ENCODE results near the gene CSPG5. TPM values are rescaled to one million over a fixed set of nuclear protein-coding genes. Genes with fewer than 3 reads are reported as not detected.

Gene CSPG5
- total RNA-seq, 1 donor from 2014 or later: 0.45 TPM

Other genes starting within 250 kb of the CSPG5 start
- gene PTPN23, start 197.8 kb downstream of the CSPG5 start, total RNA-seq: 19.0 and 19.6 TPM in 2 replicates
- gene SCAP, start 102.9 kb downstream of the CSPG5 start, total RNA-seq: 77.3 and 98.8 TPM in 2 replicates
- gene ELP6, start 65.2 kb downstream of the CSPG5 start, total RNA-seq: 20.7 and 26.7 TPM in 2 replicates
- 41.5 and 47.6 TPM in 2 replicates for gene SMARCC1, start 203.0 kb upstream of the CSPG5 start, total RNA-seq
- 87.6 and 90.2 TPM in 2 replicates for gene DHX30, start 224.3 kb upstream of the CSPG5 start, total RNA-seq

Data from myocyte (in vitro differentiated cells).